Stomach (tissue), 9 donors: ENCODE results near the gene LHX5. TPM values are rescaled to one million over a fixed set of nuclear protein-coding genes. Genes with fewer than 3 reads are reported as not detected.

Source experiments
- DNase-seq, 2 donors: peaks; one replicate each; pipeline versions ENCODE4 v3.0.0 to v3.0.0-alpha.2; 2013 to 2019
- H3K27ac ChIP-seq, 5 donors: fragments of 200-600 bp in 4 of 5; sonication (generic) in 4 of 5; one replicate each; pipeline ENCODE4 v1.5.1; 2013 to 2019; ENCODE audit warnings: mild to moderate bottlenecking in 1 of 5, moderate library complexity in 1 of 5
- H3K27me3 ChIP-seq, 3 donors: fragments of 200-600 bp; sonication (generic); one replicate each; pipeline ENCODE4 v1.5.1; 2017 to 2019; ENCODE audit warnings: mixed run types in 1 of 3
- H3K36me3 ChIP-seq, 4 donors: fragments of 200-600 bp; sonication (generic); 1 replicate in 3 of 4; 2 replicates in 1 of 4; pipeline ENCODE4 v1.5.1; 2016 to 2019
- H3K4me1 ChIP-seq, 4 donors: fragments of 200-600 bp; sonication (generic); one replicate each; pipeline ENCODE4 v1.5.1; 2016 to 2019
- H3K4me3 ChIP-seq, 4 donors: fragments of 200-600 bp; sonication (generic) in 3 of 4; one replicate each; pipeline ENCODE4 v1.5.1; 2016 to 2019; ENCODE audit warnings: mild to moderate bottlenecking in 1 of 4
- H3K9me3 ChIP-seq, 4 donors: fragments of 200-600 bp; sonication (generic); one replicate each; pipeline ENCODE4 v1.5.1; 2016 to 2019
- EP300 ChIP-seq: sonication (generic); formaldehyde crosslinking; IDR thresholded peaks from one replicate; pipeline ENCODE4 v1.6.1; 2017; ENCODE audit warnings: antibody characterized with exemption
- POLR2A ChIP-seq, 4 donors: fragments of 450-650 bp; IDR thresholded peaks; one replicate each; pipeline ENCODE4 v1.6.1; 2016; ENCODE audit warnings: antibody characterized with exemption in 4 of 4, control low read depth in 2 of 4, mild to moderate bottlenecking in 1 of 4, moderate library complexity in 1 of 4
- POLR2AphosphoS5 ChIP-seq, 3 donors: sonication (generic); formaldehyde crosslinking; IDR thresholded peaks; one replicate each; pipeline ENCODE4 v1.6.1; 2016; ENCODE audit warnings: antibody characterized with exemption in 3 of 3
- WGBS, 5 donors: extraction: QIAGEN DNeasy Blood & Tissue Kit in 3 of 5; methylation state at CpG; one replicate each; pipeline versions ENCODE4 v1.1.5 to v1.1.7; 2013 to 2018; 5-methylcytosine and 5-hydroxymethylcytosine counted together
- intact Hi-C: fragments of 100-400 bp; cut with DNase I; formaldehyde crosslinking; loops from one replicate; pipeline ENCODE4 v1.15.1; 2023; ENCODE audit warnings: low total_unique reads
- polyA plus RNA-seq, 3 donors: library from polyadenylated mRNA; stranded (reverse); fragments of 200-250 nt; gene quantifications; one replicate each; pipeline ENCODE4 v1.2.3, GENCODE V29; 2013
- total RNA-seq, 5 donors: library from RNA; depleted of rRNA; stranded (reverse); fragments of >200 nt; gene quantifications; one replicate each; pipeline versions ENCODE4 v1.1.0 to v1.2.3, GENCODE V29; 2014 to 2016
- TF ChIP-seq, protein P1 (sequence below), 7 experiments: fragments of 450-650 bp in 4 of 7; fragments of 200-600 bp in 3 of 7; sonication (generic) in 3 of 7; IDR thresholded peaks; one replicate each; pipeline ENCODE4 v1.5.1; 2016 to 2019; ENCODE audit warnings: antibody characterized with exemption in 7 of 7, control low read depth in 2 of 7, mild to moderate bottlenecking in 1 of 7
- donor health status: healthy with polysubstance abuse.
- donor health status: Bipolar disorder and iron deficiency.
- donor health status: healthy.

Gene LHX5
- total and polyA plus RNA-seq, 8 donors, result 0.29 to 1.4 (median 0.45) TPM; not detected in 3

DNA sequence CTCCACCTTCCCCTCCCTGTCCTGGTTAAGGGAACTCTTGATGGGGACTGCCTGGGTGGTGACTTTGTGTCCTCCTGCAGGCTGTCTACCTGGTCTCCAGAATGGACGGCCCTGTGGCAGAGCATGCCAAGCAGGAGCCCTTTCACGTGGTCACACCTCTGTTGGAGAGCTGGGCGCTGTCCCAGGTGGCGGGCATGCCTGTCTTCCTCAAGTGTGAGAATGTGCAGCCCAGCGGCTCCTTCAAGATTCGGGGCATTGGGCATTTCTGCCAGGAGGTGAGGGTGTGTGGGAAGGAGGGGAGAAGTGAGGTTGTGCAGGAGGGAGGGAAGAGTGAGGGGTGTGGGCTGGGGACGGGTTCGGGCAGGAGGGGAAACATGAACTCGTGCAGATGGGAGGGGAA, 43.8 kb downstream of the LHX5 start:
- Histone ChIP-seq H3K4me1 (peaks cover 0 to 6% (median 4%) of the 10 kb centered on the region in 4 donors), H3K27ac (no peak overlapping the region), H3K36me3 (no peaks in the 10 kb centered on the region), H3K9me3 (no peaks in the 10 kb centered on the region), H3K27me3 (peaks cover 0 to 26% (median 0%) of the 10 kb centered on the region in 3 donors), H3K4me3 (no peak overlapping the region)
- DNase-seq, result no peak
- TF ChIP-seq POLR2AphosphoS5 (IDR thresholded peaks at IDR 0.05), result no peak
- TF ChIP-seq EP300, result no peak
- TF ChIP-seq, protein P1, sequence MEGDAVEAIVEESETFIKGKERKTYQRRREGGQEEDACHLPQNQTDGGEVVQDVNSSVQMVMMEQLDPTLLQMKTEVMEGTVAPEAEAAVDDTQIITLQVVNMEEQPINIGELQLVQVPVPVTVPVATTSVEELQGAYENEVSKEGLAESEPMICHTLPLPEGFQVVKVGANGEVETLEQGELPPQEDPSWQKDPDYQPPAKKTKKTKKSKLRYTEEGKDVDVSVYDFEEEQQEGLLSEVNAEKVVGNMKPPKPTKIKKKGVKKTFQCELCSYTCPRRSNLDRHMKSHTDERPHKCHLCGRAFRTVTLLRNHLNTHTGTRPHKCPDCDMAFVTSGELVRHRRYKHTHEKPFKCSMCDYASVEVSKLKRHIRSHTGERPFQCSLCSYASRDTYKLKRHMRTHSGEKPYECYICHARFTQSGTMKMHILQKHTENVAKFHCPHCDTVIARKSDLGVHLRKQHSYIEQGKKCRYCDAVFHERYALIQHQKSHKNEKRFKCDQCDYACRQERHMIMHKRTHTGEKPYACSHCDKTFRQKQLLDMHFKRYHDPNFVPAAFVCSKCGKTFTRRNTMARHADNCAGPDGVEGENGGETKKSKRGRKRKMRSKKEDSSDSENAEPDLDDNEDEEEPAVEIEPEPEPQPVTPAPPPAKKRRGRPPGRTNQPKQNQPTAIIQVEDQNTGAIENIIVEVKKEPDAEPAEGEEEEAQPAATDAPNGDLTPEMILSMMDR (IDR thresholded peaks at IDR 0.05), result no peak
- TF ChIP-seq POLR2A (IDR thresholded peaks at IDR 0.05), result no peak
- 65 to 75% (median 68%) methylated on average over 9 of the region's 9 CpGs for WGBS, 5 donors
- intact Hi-C loops, result no loop called here

DNA sequence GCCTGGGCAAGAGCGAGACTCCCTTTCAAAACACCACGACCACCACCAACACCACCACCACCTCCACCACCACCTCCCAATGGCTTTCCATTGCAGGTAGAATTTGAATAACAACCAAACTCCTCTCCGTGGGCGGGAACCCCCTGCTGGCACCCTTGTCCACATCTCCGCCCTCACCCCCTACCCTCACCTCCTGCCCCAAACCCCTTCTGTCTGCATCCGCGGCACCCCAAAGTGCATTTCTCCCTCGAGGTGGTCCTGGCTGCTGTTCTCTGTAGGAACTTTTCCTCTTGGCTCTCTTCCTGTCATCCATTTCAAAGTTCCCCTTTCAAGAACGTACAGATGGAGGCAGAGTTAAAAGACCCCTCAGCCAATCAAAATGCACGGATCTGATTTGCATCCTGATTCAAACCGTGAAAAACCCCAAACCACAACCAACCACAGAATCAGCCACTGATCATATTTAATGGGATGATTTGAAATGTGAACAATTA, 45.7 kb downstream of the LHX5 start:
- peaks cover 0 to 26% (median 0%) of the 10 kb centered on the region in 3 donors for H3K27me3 ChIP-seq
- TF ChIP-seq POLR2AphosphoS5 (IDR thresholded peaks at IDR 0.05) (no peak), EP300 (no peak), POLR2A (IDR thresholded peaks at IDR 0.05) (no peak)
- TF ChIP-seq, protein P1 (IDR thresholded peaks at IDR 0.05), result no peak
- DNase-seq, result no peak
- H3K36me3 ChIP-seq, result no peaks in the 10 kb centered on the region
- intact Hi-C loops, result no loop called here
- H3K4me1 ChIP-seq, result peaks cover 0 to 21% (median 14%) of the 10 kb centered on the region in 4 donors
- WGBS, 5 donors, result 43 to 57% (median 51%) methylated on average over 11 of the region's 11 CpGs
- H3K9me3 ChIP-seq, result no peaks in the 10 kb centered on the region
- no peak overlapping the region for H3K4me3 ChIP-seq
- H3K27ac ChIP-seq, result no peak overlapping the region

GRCh38 chr12:113424915-113425823, 46.5 kb downstream of the LHX5 start:
- intact Hi-C loops, result no loop called here
- DNase-seq, result peak; percentile 61 to 70
- Histone ChIP-seq H3K9me3 (no peaks in the 10 kb centered on the region), H3K27ac (no peak overlapping the region), H3K36me3 (no peaks in the 10 kb centered on the region), H3K27me3 (peaks cover 0 to 26% (median 0%) of the 10 kb centered on the region in 3 donors), H3K4me3 (no peak overlapping the region), H3K4me1 (peaks cover 0 to 21% (median 14%) of the 10 kb centered on the region in 4 donors)
- TF ChIP-seq POLR2AphosphoS5 (IDR thresholded peaks at IDR 0.05), result no peak
- TF ChIP-seq, protein P1 (IDR thresholded peaks at IDR 0.05), result peak in 5 of 7 experiments; percentile 53 to 90 (median 73)
- 61 to 68% (median 63%) methylated on average over 20 of the region's 20 CpGs for WGBS, 5 donors

GRCh38 chr12:113424456-113424855, 47.2 kb downstream of the LHX5 start:
- intact Hi-C loops, result no loop called here
- no peak overlapping the region for H3K27ac ChIP-seq
- no peaks in the 10 kb centered on the region for H3K9me3 ChIP-seq
- TF ChIP-seq, protein P1 (IDR thresholded peaks at IDR 0.05), result no peak
- TF ChIP-seq POLR2AphosphoS5 (IDR thresholded peaks at IDR 0.05) (no peak), POLR2A (IDR thresholded peaks at IDR 0.05) (no peak), EP300 (no peak)
- H3K4me3 ChIP-seq, result no peak overlapping the region
- 72 to 93% (median 89%) methylated on average over 1 of the region's 1 CpG for WGBS, 5 donors
- peaks cover 0 to 21% (median 14%) of the 10 kb centered on the region in 4 donors for H3K4me1 ChIP-seq
- peaks cover 0 to 26% (median 0%) of the 10 kb centered on the region in 3 donors for H3K27me3 ChIP-seq
- no peaks in the 10 kb centered on the region for H3K36me3 ChIP-seq
- DNase-seq, result no peak
